Activated CD4-positive, CD25-positive, alpha-beta regulatory T cell treated with anti-CD3 and anti-CD28 coated beads, Interleukin-2, amount 50 U/mL, for 24 hours (primary cell): Measurements from ENCODE around the gene TRAK1.

Experiments used
- ATAC-seq, 2 donors: fragments of 150-1000 bp; cut with Tn5 transposase; one replicate each; pipeline ENCODE4 v1.10.0; 2021; ENCODE audit warnings: mild to moderate bottlenecking in 1 of 2, moderate library complexity in 1 of 2

The TRAK1 gene

GRCh38 chr3:42068303-42069088 is 22.7 kb upstream of the TRAK1 start:
- no peak for ATAC-seq

- ATAC-seq, result no peak
Observed at GRCh38 chr3:42070089-42070488, 21.1 kb upstream of the TRAK1 start.

- no peak for ATAC-seq
Observed at GRCh38 chr3:42070524-42070923, 20.6 kb upstream of the TRAK1 start.

- ATAC-seq, result no peak
Observed at GRCh38 chr3:42071904-42072812, 19.0 kb upstream of the TRAK1 start.

GRCh38 chr3:42072831-42073301 is 18.3 kb upstream of the TRAK1 start:
- no peak for ATAC-seq

GRCh38 chr3:42077785-42078184 is 13.4 kb upstream of the TRAK1 start:
- ATAC-seq, result no peak

- no peak for ATAC-seq
Observed at GRCh38 chr3:42078677-42079076, 12.5 kb upstream of the TRAK1 start.

GRCh38 chr3:42079701-42080452 is 11.3 kb upstream of the TRAK1 start:
- no peak for ATAC-seq

- peak; percentile 51 to 69 for ATAC-seq
Observed at GRCh38 chr3:42080453-42080872, 10.7 kb upstream of the TRAK1 start.

GRCh38 chr3:42081838-42082473 is 9.2 kb upstream of the TRAK1 start:
- ATAC-seq, result no peak

GRCh38 chr3:42084586-42084985 is 6.6 kb upstream of the TRAK1 start:
- ATAC-seq, result no peak

GRCh38 chr3:42085641-42086376 is 5.3 kb upstream of the TRAK1 start:
- ATAC-seq, result peak; percentile 63 to 68

GRCh38 chr3:42088803-42089530 is 2.2 kb upstream of the TRAK1 start:
- no peak for ATAC-seq

- peak in 1 of 2 donors; percentile 42 for ATAC-seq
Observed at GRCh38 chr3:42092006-42092405, 849 bp downstream of the TRAK1 start.

GRCh38 chr3:42094128-42094527 is 3.0 kb downstream of the TRAK1 start:
- ATAC-seq, result peak; percentile 6 to 17

- no peak for ATAC-seq
Observed at GRCh38 chr3:42094691-42095391, 3.7 kb downstream of the TRAK1 start.

GRCh38 chr3:42095540-42095939 is 4.4 kb downstream of the TRAK1 start:
- ATAC-seq, result no peak

GRCh38 chr3:42096796-42097565 is 5.8 kb downstream of the TRAK1 start:
- peak; percentile 41 to 78 for ATAC-seq

GRCh38 chr3:42097566-42097946 is 6.4 kb downstream of the TRAK1 start:
- no peak for ATAC-seq
